Measurements from ENCODE around the gene DLL4. TPM values are rescaled to one million over a fixed set of nuclear protein-coding genes. Genes with fewer than 3 reads are reported as not detected.
A peak's percentile ranks its signal among the peaks of the same experiment; 100 is the strongest.
"Not testable (repeated sequence)": the region's sequence is repeated elsewhere in the genome, so short reads cannot be mapped to it uniquely, and the experiment has no call there.

The DLL4 gene
- total RNA-seq, 1 donor from 2014 or later, result 15.2 TPM

- DNase-seq (ENCODE audit: low spot score), result no peak
These were observed 12.6 kb downstream of the DLL4 start for GRCh38 chr15:40941528-40942336.

GRCh38 chr15:40942337-40942854, 13.3 kb downstream of the DLL4 start:
- no peak for DNase-seq (ENCODE audit: low spot score)

- no peak for DNase-seq (ENCODE audit: low spot score)
These were observed 13.7 kb downstream of the DLL4 start for GRCh38 chr15:40942878-40943277.

GRCh38 chr15:40943764-40944365, 14.7 kb downstream of the DLL4 start:
- DNase-seq (ENCODE audit: low spot score), result no peak

- DNase-seq (ENCODE audit: low spot score), result no peak
These were observed 15.6 kb downstream of the DLL4 start for GRCh38 chr15:40944510-40945296.

GRCh38 chr15:40948706-40949473, 19.8 kb downstream of the DLL4 start:
- no peak for DNase-seq (ENCODE audit: low spot score)

GRCh38 chr15:40949756-40950207, 20.6 kb downstream of the DLL4 start:
- no peak for DNase-seq (ENCODE audit: low spot score)

GRCh38 chr15:40951764-40952163, 22.6 kb downstream of the DLL4 start:
- DNase-seq (ENCODE audit: low spot score), result no peak

- no peak for DNase-seq (ENCODE audit: low spot score)
These were observed 23.3 kb downstream of the DLL4 start for GRCh38 chr15:40952301-40952900.

GRCh38 chr15:40952901-40953712, 24.0 kb downstream of the DLL4 start, which contains the start of gene CHAC1:
CHAC1 (plus strand) TSS chr15:40953471; CDS start chr15:40953584, 113 bp downstream.
- DNase-seq (ENCODE audit: low spot score), result peak; percentile 98

- no peak for DNase-seq (ENCODE audit: low spot score)
These were observed 24.6 kb downstream of the DLL4 start for GRCh38 chr15:40953713-40954074.

GRCh38 chr15:40954158-40954848, 25.2 kb downstream of the DLL4 start:
- not testable (repeated sequence) for DNase-seq (ENCODE audit: low spot score)

GRCh38 chr15:40955141-40955903, 26.2 kb downstream of the DLL4 start:
- DNase-seq (ENCODE audit: low spot score), result no peak

- no peak for DNase-seq (ENCODE audit: low spot score)
These were observed 26.9 kb downstream of the DLL4 start for GRCh38 chr15:40955930-40956540.

- no peak for DNase-seq (ENCODE audit: low spot score)
These were observed 27.4 kb downstream of the DLL4 start for GRCh38 chr15:40956541-40956982.

- no peak for DNase-seq (ENCODE audit: low spot score)
These were observed 28.0 kb downstream of the DLL4 start for GRCh38 chr15:40957041-40957555.

- DNase-seq (ENCODE audit: low spot score), result no peak
These were observed 28.5 kb downstream of the DLL4 start for GRCh38 chr15:40957581-40958051.
